ENCODE data around the gene TMOD4.
"Not testable (repeated sequence)": the region's sequence is repeated elsewhere in the genome, so short reads cannot be mapped to it uniquely, and the experiment has no call there.

The TMOD4 gene

GRCh38 chr1:151175863-151176262, at the start of gene TMOD4:
Gene TMOD4 (minus strand): TSS chr1:151175981. CDS start chr1:151174875, 1,106 bp downstream.
- no peak for DNase-seq

GRCh38 chr1:151222130-151222529, 46.3 kb upstream of the TMOD4 start:
- peak; percentile 12 for DNase-seq

GRCh38 chr1:151221616-151222015, 45.8 kb upstream of the TMOD4 start:
- no peak for DNase-seq

GRCh38 chr1:151213560-151213959, 37.8 kb upstream of the TMOD4 start:
- DNase-seq: no peak

- no peak for DNase-seq
These were observed 36.4 kb upstream of the TMOD4 start for GRCh38 chr1:151211972-151212705.

- DNase-seq: no peak
These were observed 35.0 kb upstream of the TMOD4 start for GRCh38 chr1:151210830-151211229.

GRCh38 chr1:151205381-151205965, 29.7 kb upstream of the TMOD4 start:
- DNase-seq: not testable (repeated sequence)

- no peak for DNase-seq
These were observed 24.2 kb upstream of the TMOD4 start for GRCh38 chr1:151199873-151200581.

GRCh38 chr1:151198254-151199127, 22.7 kb upstream of the TMOD4 start, which contains the start of gene PIP5K1A:
Gene PIP5K1A (plus strand): TSS chr1:151198552. CDS start chr1:151198997, 445 bp downstream.
- DNase-seq: peak; percentile 95

GRCh38 chr1:151197863-151198253, 22.1 kb upstream of the TMOD4 start:
- DNase-seq: no peak

GRCh38 chr1:151196292-151196800, 20.6 kb upstream of the TMOD4 start:
- peak; percentile 78 for DNase-seq

GRCh38 chr1:151194894-151195594, 19.3 kb upstream of the TMOD4 start:
- DNase-seq: not testable (repeated sequence)

GRCh38 chr1:151193856-151194255, 18.1 kb upstream of the TMOD4 start:
- no peak for DNase-seq

- DNase-seq: no peak
These were observed 17.5 kb upstream of the TMOD4 start for GRCh38 chr1:151193304-151193703.

- no peak for DNase-seq
These were observed 16.3 kb upstream of the TMOD4 start for GRCh38 chr1:151192047-151192446.

GRCh38 chr1:151189637-151190445, 14.1 kb upstream of the TMOD4 start, which contains the start of gene VPS72:
Gene VPS72 (minus strand): TSS chr1:151190197. CDS start chr1:151190121, 76 bp downstream.
- DNase-seq: peak; percentile 77

GRCh38 chr1:151188667-151189066, 12.9 kb upstream of the TMOD4 start:
- DNase-seq: not testable (repeated sequence)

- no peak for DNase-seq
These were observed 11.4 kb upstream of the TMOD4 start for GRCh38 chr1:151187205-151187604.

GRCh38 chr1:151184211-151184610, 8.4 kb upstream of the TMOD4 start:
- no peak for DNase-seq

- no peak for DNase-seq
These were observed 799 bp upstream of the TMOD4 start for GRCh38 chr1:151176514-151177045.
